NCI-H524 treated with DMSO at 0.1 percent for 48 hours (cell line): ENCODE data around the gene SMARCE1.

Experiments
- DNase-seq: peaks from one replicate; lab custom pipeline; 2025; lab: John Stamatoyannopoulos, UW

Gene SMARCE1

GRCh38 chr17:40647624-40648383 lies at the start of gene SMARCE1:
Gene SMARCE1, minus strand, starts transcription at chr17:40647818. Its CDS starts 2,016 bp downstream, at chr17:40645802.
- peak; percentile 33 for DNase-seq

DNA sequence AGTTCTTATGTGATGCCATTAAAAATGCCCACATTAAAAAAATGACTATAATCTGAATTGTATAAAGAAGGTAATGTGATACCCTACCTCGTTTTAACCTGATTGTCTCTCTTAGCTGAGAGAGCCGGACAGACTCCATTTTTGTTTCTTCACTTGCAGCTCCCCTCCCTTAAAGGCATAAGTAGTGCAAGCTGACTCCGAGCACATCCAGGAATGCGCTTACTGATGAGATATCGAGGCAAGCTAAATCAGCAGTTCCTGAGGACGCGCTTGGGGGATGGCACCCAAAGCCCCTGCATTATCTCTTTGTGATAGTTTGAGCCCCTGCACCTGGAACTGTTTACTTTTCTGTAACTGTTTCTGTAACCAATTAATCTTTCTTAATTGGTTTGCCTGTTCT lies 49.7 kb upstream of the SMARCE1 start:
- no peak for DNase-seq

GRCh38 chr17:40696651-40697072 lies 49.0 kb upstream of the SMARCE1 start:
- DNase-seq: no peak

GRCh38 chr17:40695874-40696472 lies 48.4 kb upstream of the SMARCE1 start:
- no peak for DNase-seq

DNA sequence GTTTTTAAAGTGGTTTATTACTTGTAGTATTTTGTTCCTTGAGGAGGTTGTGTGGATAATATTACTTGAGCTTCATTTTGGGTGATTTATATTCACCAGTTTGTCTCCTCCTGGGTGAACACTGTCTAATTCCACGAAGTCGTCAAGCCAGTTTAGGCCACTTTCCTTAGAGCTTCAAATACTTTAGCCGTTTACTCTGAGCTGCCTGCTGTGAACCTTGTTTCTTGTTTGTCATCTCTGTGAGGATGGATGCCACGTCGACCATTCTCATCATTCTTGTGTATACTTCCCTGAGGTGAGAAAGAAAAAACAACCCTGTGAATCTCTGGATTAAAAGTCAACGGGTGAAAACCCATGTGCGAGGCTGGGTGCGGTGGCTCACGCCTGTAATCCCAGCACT lies 47.0 kb upstream of the SMARCE1 start:
- no peak for DNase-seq

- DNase-seq: no peak
Observed at GRCh38 chr17:40687106-40687505, 39.5 kb upstream of the SMARCE1 start.

DNA sequence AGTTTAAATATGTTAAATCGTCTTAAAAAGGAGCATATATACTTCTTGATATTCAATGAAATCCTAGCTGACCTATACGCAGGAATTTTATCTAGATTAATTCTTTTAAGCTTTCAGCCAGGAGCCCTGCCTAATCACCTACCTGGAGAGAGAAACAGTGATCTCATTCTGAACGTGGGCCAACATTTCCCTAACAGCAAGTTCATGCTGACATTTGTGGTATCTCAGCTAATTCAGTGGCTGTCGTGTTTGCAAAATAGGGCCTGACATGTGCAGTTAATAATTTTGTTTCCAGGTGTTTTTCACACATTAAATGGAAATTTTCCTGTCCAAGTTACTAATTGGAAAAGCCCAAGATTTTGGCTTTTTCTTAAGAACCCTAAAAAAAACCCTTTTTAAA lies 38.6 kb upstream of the SMARCE1 start:
- no peak for DNase-seq

DNA sequence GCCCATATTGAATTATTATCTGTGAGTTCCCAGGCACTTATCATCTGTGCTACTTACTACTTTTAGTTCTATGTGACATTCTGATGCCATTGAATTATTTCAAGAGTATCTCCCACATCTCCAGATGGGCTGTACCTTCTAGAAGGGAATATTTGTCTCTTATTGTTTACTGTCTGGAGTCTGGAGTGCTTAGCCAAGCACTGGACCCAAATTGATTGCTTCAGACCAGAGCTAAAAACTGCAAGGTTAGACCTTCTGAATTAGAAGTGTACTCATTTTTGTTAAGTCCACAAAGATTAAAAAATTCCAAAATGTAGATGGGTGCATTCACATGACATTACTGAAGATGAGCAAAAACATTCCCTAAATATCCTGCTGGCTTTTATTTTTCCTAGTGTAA lies 33.4 kb upstream of the SMARCE1 start:
- no peak for DNase-seq

GRCh38 chr17:40679523-40679907 lies 31.9 kb upstream of the SMARCE1 start:
- no peak for DNase-seq

DNA sequence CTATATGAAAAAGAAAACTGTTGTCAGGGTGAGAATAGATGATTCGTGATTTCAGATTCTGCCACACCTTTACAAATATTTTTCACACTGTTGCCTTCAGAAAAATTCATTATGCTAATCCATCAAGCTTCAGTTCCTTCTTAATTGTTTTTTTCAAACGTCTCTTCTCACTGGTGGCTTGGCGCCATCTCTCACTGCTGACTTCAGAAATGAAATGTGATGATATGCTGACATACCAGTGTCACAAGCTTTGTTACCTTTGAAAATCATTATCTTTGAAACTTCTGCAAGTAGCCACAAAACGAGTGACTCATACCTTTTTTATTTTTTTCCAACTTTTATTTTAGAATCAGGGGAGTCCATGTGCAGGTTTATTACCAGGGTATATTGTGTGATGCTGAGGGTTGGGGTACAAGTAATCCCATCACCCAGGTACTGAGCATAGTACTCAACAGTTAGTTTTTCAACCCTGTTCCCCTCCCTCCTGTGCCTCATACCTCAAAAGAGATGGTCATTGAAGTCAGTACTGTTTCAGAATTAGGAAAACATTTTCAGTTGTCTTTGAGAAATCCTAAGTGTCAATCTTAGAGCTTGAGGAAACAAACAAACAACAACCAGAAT lies 31.4 kb upstream of the SMARCE1 start:
- no peak for DNase-seq

DNA sequence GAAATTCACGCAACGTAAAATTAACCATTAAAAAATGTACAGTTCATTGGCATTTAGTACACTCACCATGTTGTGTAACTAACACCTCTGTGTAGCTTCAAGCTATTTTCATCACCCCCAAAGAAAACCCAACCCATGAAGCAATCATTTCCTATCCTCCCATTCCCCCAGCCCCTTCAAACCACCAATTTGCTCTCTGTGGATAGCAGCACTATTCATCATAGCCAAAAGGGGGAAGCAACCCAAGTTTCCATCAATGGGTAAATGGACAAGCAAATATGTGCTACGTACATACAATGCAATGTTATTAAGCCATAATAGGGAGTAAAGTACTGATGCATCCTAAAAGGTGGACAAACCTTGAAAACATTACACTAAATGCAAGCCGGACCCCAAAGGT lies 28.3 kb upstream of the SMARCE1 start:
- DNase-seq: no peak

DNA sequence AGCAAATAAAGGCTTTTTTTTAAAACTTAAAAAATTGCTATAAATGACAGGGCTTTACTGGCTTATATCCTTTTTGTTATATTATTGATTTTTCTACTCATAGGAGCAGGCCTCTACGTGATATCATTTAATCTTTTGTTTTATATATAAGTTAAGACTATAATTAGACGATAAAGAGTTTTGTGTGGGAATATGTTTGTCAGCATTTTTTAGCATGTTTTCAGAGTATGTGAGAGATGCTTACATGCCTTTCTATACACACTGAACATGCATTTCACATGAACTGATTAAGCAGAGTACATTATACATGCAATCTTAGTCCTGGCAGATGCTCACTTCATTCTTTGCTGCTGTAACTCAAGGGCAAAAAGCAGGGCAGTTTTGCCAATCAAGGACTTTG lies 25.0 kb upstream of the SMARCE1 start:
- no peak for DNase-seq

DNA sequence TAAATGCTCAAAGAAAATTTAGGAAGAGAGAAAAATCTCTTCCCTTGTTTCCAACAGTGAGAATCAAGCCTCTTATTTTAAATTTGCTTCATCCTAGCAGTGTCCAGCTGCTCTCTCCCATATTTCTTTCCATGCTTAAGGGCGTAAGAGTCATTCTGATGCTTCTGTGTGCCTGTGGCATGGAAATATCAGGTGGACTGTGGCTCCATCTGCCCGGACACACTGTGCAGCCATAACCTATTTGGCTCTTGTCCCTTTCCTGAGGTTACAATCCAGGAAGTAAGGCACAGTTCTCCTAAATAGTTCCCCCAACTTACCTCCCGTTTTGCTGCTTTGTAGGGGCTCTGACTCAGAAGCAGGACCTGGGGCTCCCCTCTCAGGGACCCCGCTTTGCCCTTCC lies 23.7 kb upstream of the SMARCE1 start:
- DNase-seq: no peak

- no peak for DNase-seq
Observed at GRCh38 chr17:40666331-40666730, 18.7 kb upstream of the SMARCE1 start.

DNA sequence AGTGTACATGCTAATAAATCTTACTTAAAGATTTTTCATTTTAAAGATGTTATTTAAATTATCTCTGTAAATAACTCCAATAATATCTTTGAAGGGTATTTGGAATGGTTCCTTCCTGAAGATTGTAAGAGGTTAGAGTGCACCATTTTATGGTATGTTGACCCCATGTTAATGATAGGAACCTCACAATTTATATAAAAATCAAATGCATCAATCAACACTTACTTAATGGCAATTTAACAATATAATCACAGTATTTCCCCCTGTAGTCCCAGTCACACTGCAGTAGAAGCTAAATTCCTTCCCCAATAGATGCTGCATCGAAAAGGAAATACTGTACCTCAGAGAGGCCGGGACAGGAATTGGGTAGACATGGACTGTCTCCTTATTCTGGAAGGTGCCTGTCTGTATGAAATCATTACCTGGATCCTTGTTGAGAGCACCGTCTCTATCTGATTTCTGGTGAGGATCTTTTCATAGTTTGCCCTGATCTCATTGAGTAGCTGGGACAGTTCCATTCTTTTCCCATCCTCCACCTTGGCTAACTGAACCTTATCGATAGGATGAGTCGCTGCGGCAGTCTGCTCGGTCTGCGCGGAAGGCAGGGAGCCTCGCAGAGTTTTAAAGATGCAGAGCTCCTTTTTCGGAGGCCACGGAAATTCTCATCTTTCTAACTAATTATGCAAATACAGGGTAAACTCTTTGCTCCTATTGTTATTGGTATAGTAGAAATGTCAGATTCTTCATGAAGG lies 17.1 kb upstream of the SMARCE1 start, which contains the start of gene KRT222:
Gene KRT222, minus strand, starts transcription at position 596 of the 752 bp plus-strand sequence. Its CDS starts 78 bp downstream, at position 518.
- no peak for DNase-seq

DNA sequence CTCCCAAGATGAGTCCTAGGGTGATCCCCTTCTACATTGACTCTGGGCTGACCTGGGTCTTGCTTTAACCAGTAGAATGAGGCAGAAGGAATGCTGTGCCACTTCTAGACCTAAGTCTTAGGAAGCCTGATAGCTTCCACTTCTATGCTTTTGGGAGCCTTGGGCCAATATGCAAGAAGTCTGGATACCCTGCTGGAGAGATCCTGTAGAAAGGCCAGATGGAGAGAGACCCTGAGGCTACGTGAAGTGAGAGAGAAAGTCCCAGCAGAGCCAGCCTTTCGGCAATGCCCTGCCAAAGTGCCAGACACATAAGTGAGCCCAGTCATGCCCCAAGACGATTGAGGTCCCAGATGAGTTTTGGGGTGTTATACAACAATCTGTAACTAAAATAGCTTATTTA lies 15.6 kb upstream of the SMARCE1 start:
- no peak for DNase-seq

- DNase-seq: no peak
Observed at GRCh38 chr17:40659911-40660310, 12.3 kb upstream of the SMARCE1 start.

DNA sequence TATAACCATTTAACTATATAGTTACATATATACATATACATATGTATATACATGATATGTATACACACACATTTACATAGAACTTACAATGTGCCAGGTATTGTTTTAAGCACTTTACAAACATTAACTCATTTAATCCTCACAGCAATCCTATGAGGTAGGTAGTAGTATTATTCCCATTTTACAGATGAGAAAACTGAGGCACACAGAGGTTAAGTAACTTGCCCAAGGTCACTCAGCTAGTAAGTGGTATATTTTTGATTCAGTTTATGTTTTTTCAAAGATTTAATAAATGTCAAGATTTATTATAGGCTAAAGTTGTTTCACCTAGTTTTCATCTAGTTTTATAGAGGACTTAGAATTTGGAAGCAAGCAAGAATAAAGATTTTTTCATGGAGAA lies 10.8 kb upstream of the SMARCE1 start:
- DNase-seq: no peak

DNA sequence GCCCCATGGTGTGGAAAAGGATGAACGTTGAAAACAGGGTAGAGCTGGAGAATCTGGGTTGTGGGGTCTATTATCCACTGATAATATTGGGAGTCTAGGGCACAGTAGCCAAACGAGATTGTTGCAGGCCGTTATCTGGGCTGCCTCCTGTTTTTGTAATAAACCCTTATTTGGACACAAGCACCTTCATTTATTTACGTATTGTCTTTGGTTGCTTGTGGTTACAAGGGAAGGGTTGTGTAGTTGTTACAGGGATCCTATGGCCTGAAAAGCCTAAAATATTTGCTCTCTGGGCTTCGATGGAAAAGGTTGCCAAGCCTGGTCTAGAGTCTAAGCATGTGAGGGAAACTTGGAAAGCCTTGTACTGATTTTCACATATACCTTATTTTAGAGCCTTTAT lies 4.3 kb upstream of the SMARCE1 start:
- no peak for DNase-seq

DNA sequence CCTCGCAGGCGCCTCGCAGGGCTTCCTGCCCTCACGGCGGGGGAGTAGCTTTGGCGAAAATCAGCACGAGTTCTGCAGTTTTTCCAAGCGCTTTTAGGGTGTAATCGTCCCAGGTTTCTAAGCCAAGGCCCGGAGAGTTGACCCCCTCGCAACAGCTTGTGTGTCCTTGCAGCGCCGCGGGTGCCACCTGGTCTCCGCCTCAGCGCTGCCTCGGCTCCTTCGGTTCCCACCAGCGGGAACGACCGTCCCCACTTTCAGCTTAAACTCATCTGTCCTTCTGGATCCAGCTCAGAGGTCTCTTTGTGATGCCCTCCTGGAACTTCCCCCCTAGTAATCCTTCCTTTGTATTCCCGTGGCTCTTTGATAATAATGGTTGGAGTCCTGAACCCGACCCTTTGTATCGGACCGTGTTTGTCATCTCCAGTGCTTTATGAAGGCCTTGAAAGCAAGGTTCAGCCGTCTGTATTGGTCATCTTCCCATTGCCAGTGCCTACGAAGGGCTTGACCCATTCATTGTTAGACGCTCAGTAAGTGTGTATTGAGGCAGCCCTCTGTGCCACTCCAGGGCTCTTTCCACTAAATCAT lies 858 bp upstream of the SMARCE1 start:
- DNase-seq: no peak

DNA sequence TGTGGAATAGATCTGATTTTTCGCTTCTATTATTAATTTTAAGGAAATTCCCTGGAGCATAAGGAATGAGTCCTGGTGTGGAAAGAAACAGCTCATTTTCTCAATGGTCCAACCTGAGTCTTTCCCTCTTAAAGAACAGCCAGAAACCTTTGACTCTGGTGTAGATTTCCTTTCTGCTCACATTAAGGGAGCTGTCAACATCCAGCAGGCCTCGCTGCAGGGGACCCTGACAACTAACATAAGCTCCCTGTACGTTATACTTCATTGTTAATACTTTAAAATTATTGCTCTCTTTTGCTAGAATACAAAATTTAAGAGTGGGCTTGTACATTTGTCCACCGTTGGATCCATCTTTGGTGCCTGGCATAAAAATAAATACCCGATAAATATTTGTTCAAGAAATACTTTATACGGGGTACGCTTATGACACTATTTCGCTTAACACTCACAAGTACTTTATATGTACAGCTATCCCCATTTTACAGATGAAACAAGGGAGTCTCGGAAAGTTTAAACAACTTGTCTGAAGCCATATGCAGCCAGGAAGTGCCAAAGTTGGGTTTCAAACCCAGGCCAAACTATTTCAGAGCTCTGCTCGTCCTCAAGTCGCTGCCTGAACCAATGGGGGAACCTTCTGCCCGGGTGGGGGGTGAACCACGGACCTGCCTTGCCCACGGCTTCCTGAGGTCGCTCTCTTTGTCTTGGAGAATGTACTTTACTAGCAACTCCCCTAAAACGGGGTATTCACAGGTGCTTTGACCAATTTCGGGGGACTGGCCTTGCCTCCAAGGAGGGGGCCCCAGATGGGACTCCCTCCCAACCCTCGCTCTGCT lies 611 bp downstream of the SMARCE1 start:
- no peak for DNase-seq
